SK-N-SH (cell line): ENCODE data around the gene MRPS34.

ENCODE experiments used
- CTCF ChIP-seq: fragments of 200-600 bp; sonication (generic); IDR thresholded peaks from 2 replicates; pipeline ENCODE4 v1.6.1; 2017; ENCODE audit warnings: antibody characterized with exemption, mild to moderate bottlenecking, moderate library complexity
- EP300 ChIP-seq, 2 experiments: IDR thresholded peaks; 2 replicates each; pipeline versions ENCODE4 v1.4.0 to v1.6.1; 2012; ENCODE audit warnings: borderline replicate concordance in 1 of 2, low read depth in 1 of 2, low read length in 1 of 2
- FOSL2 ChIP-seq: IDR thresholded peaks from 2 replicates; pipeline ENCODE4 v1.4.0; 2012; ENCODE audit warnings: low read depth, mild to moderate bottlenecking, moderate library complexity, borderline replicate concordance
- NFIC ChIP-seq: IDR thresholded peaks from 2 replicates; pipeline ENCODE4 v1.4.0; 2012; ENCODE audit warnings: borderline replicate concordance
- POLR2AphosphoS5 ChIP-seq: IDR thresholded peaks from 2 replicates; pipeline ENCODE4 v1.6.1; 2012; ENCODE audit warnings: low read depth, low read length
- RAD21 ChIP-seq: IDR thresholded peaks from 2 replicates; pipeline ENCODE4 v1.6.1; 2012; ENCODE audit warnings: mild to moderate bottlenecking, low read length
- REST ChIP-seq: IDR thresholded peaks from 2 replicates; pipeline ENCODE4 v1.6.1; 2012; ENCODE audit warnings: mild to moderate bottlenecking, low read depth, low read length, moderate library complexity
- RFX5 ChIP-seq: IDR thresholded peaks from 2 replicates; pipeline ENCODE4 v1.6.1; 2012; ENCODE audit warnings: mild to moderate bottlenecking, improper control_type of control experiment, low read length

DNA sequence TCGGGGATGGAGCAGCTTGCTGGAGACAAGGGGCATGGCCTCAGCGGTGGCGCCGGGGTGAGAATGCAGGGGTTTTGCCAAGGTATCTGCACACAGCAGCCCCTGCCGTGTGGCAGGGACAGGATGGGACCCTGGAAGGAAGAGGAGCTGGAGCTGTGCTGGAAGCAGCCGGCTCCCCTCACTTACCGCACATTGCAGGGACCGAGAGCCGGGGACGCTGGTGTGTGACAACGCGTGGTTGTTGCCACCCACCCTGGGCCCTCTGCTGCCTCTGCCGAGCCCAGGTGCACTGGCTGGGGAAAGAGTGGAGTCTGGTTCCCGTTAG, 12.9 kb upstream of the MRPS34 start:
- no peak for TF ChIP-seq POLR2AphosphoS5
- no peak for TF ChIP-seq RAD21
- no peak for TF ChIP-seq CTCF
- TF ChIP-seq NFIC = no peak
- no peak for TF ChIP-seq RFX5
- TF ChIP-seq REST = no peak
- no peak for TF ChIP-seq FOSL2
- no peak for TF ChIP-seq EP300 (IDR thresholded peaks at IDR 0.05; ENCODE audit: borderline replicate concordance in 1 of 2, low read depth in 1 of 2, low read length in 1 of 2)
